WTC11 (cell line): ENCODE data around the gene KRTAP5-7. TPM values are rescaled to one million over a fixed set of nuclear protein-coding genes. Genes with fewer than 3 reads are reported as not detected.
"Not testable (repeated sequence)": the region's sequence is repeated elsewhere in the genome, so short reads cannot be mapped to it uniquely, and the experiment has no call there.

Experiments used
- ATAC-seq: fragments of 200-7000 bp; cut with Tn5 transposase; 2 replicates; pipeline ENCODE4 v1.10.0; 2021; ENCODE audit warnings: mild to moderate bottlenecking, moderate library complexity
- Bru-seq: library from RNA; stranded (reverse); fragments of 400-500 nt; gene quantifications from one replicate; lab custom pipeline; 2021; lab: Mats Ljungman, UMichigan
- CTCF ChIA-PET: fragments of 300-600 bp; sonication (Branson Sonifier 250); formaldehyde crosslinking; loops from one replicate; lab custom pipeline; 2021; ENCODE audit warnings: antibody characterized with exemption; lab: Charles Lee
- POLR2A ChIA-PET: fragments of 350-600 bp; sonication (Branson Sonifier 250); formaldehyde crosslinking; loops from one replicate; lab custom pipeline; 2021; ENCODE audit warnings: antibody characterized with exemption; lab: Charles Lee
- DNase-seq: peaks from one replicate; pipeline ENCODE4 v3.0.0; 2021; ENCODE audit warnings: low spot score
- H3K27ac Mint-ChIP-seq: 2 replicates; pipeline ENCODE4 v1.8.0; 2021; ENCODE audit warnings: mixed read lengths
- H3K27me3 Mint-ChIP-seq: 2 replicates; pipeline ENCODE4 v1.8.0; 2021; ENCODE audit warnings: low read depth, mild to moderate bottlenecking, moderate library complexity, mixed read lengths
- H3K36me3 Mint-ChIP-seq: 2 replicates; pipeline ENCODE4 v1.8.0; 2021; ENCODE audit warnings: mixed read lengths
- H3K4me1 Mint-ChIP-seq: 2 replicates; pipeline ENCODE4 v1.8.0; 2022; ENCODE audit warnings: mixed read lengths
- H3K4me3 Mint-ChIP-seq: 2 replicates; pipeline ENCODE4 v1.8.0; 2021; ENCODE audit warnings: mild to moderate bottlenecking, moderate library complexity, mixed read lengths
- H3K9me3 Mint-ChIP-seq: 2 replicates; pipeline ENCODE4 v1.8.0; 2021; ENCODE audit warnings: mixed read lengths
- ATF3 ChIP-seq: sonication (generic); formaldehyde crosslinking; conservative IDR thresholded peaks from 2 replicates; pipeline ENCODE4 v1.8.1; 2022; ENCODE audit warnings: mild to moderate bottlenecking, missing genetic modification reagents
- FOXJ3 ChIP-seq: sonication (generic); formaldehyde crosslinking; IDR thresholded peaks from 2 replicates; pipeline ENCODE4 v1.9.0; 2021; ENCODE audit warnings: missing genetic modification reagents, mild to moderate bottlenecking, borderline replicate concordance
- GTF2I ChIP-seq: fragments of 250-450 bp; sonication (Bioruptor Pico); conservative IDR thresholded peaks from 2 replicates; pipeline ENCODE4 v1.4.0; 2021; ENCODE audit warnings: mild to moderate bottlenecking
- IRF2 ChIP-seq: sonication (generic); formaldehyde crosslinking; IDR thresholded peaks from 2 replicates; pipeline ENCODE4 v1.8.0; 2022; ENCODE audit warnings: low read depth, missing genetic modification reagents, borderline replicate concordance
- JUN ChIP-seq: sonication (generic); formaldehyde crosslinking; IDR thresholded peaks from 2 replicates; pipeline ENCODE4 v1.8.0; 2023; ENCODE audit warnings: mild to moderate bottlenecking, missing genetic modification reagents
- KAT7 ChIP-seq: sonication (generic); formaldehyde crosslinking; IDR thresholded peaks from 2 replicates; pipeline ENCODE4 v1.8.1; 2023; ENCODE audit warnings: missing genetic modification reagents, mild to moderate bottlenecking, borderline replicate concordance
- MXD4 ChIP-seq: fragments of 250-450 bp; sonication (Bioruptor Pico); IDR thresholded peaks from 2 replicates; pipeline ENCODE4 v1.8.0; 2021; ENCODE audit warnings: mild to moderate bottlenecking, moderate library complexity, borderline replicate concordance
- NFATC4 ChIP-seq: fragments of 250-450 bp; sonication (Bioruptor Pico); IDR thresholded peaks from 2 replicates; pipeline ENCODE4 v1.9.0; 2021; ENCODE audit warnings: mild to moderate bottlenecking
- NR1H2 ChIP-seq: sonication (generic); formaldehyde crosslinking; IDR thresholded peaks from 2 replicates; pipeline ENCODE4 v1.9.0; 2021; ENCODE audit warnings: mild to moderate bottlenecking, moderate library complexity, missing genetic modification reagents
- TCF7 ChIP-seq: sonication (generic); formaldehyde crosslinking; IDR thresholded peaks from 2 replicates; pipeline ENCODE4 v1.8.0; 2022; ENCODE audit warnings: mild to moderate bottlenecking, low read depth, missing genetic modification reagents, moderate library complexity
- ZNF121 ChIP-seq: sonication (generic); formaldehyde crosslinking; IDR thresholded peaks from 2 replicates; pipeline ENCODE4 v1.8.0; 2023; ENCODE audit warnings: missing genetic modification reagents
- ZNF232 ChIP-seq: sonication (generic); formaldehyde crosslinking; IDR thresholded peaks from 2 replicates; pipeline ENCODE4 v1.8.0; 2022; ENCODE audit warnings: mild to moderate bottlenecking, missing genetic modification reagents
- ZNF532 ChIP-seq: fragments of 250-450 bp; sonication (Bioruptor Pico); IDR thresholded peaks from 2 replicates; pipeline ENCODE4 v1.9.0; 2021; ENCODE audit warnings: mild to moderate bottlenecking, borderline replicate concordance
- long read RNA-seq, 3 experiments: library from RNA in 1 of 3; library from capped mRNA in 1 of 3; library from polyadenylated mRNA in 1 of 3; unstranded in 2 of 3; stranded (forward) in 1 of 3; transcript quantifications; one replicate each; pipeline ENCODE4 v2.0.0, GENCODE V29; 2021
- total RNA-seq: library from RNA; stranded (reverse); gene quantifications from 3 replicates; pipeline ENCODE4 v1.2.3, GENCODE V29; 2021
- TF ChIP-seq, protein P1 (sequence below): fragments of 250-450 bp; sonication (Bioruptor Pico); IDR thresholded peaks from 2 replicates; pipeline ENCODE4 v1.9.0; 2021; ENCODE audit warnings: mild to moderate bottlenecking
- TF ChIP-seq, protein P2 (sequence below): fragments of 250-450 bp; sonication (Bioruptor Pico); IDR thresholded peaks from 2 replicates; pipeline ENCODE4 v1.9.0; 2021; ENCODE audit warnings: moderate library complexity, mild to moderate bottlenecking, inconsistent platforms, borderline replicate concordance
- TF ChIP-seq, protein P3 (sequence below): sonication (generic); formaldehyde crosslinking; IDR thresholded peaks from 2 replicates; pipeline ENCODE4 v1.8.1; 2023; ENCODE audit warnings: mild to moderate bottlenecking, missing genetic modification reagents

The KRTAP5-7 gene, protein sequence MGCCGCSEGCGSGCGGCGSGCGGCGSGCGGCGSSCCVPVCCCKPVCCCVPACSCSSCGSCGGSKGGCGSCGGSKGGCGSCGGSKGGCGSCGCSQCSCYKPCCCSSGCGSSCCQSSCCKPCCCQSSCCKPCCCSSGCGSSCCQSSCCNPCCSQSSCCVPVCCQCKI
- 0.11 TPM in 1 of 3 replicates, not detected in the others for total RNA-seq
- not detected for Bru-seq, nascent RNA
- long read RNA-seq, experiment 1: 0 reads
- long read RNA-seq, experiment 2: 0 reads
- long read RNA-seq, experiment 3: 0 reads

GRCh38 chr11:71526796-71527575 is at the start of gene KRTAP5-7:
TSS of gene KRTAP5-7 (plus strand) at chr11:71527267. CDS start at chr11:71527301, 34 bp downstream.
- H3K36me3 Mint-ChIP-seq, H3K4me1 Mint-ChIP-seq, H3K27ac Mint-ChIP-seq, DNase-seq, H3K4me3 Mint-ChIP-seq, ATAC-seq: not testable (repeated sequence)
- ChIA-PET POLR2A (interaction anchor here (0.6 to 0.7 kb wide), 2 partner anchors 9 to 1611 kb away, joined by 4 to 5 read pairs; no protein-coding TSS in a partner anchor), CTCF (interaction anchor here (1.0 to 1.9 kb wide), 3 partner anchors 36 to 74 kb away, joined by 3 to 6 read pairs (median 5); partner anchors contain the start of gene NADSYN1)
- Mint-ChIP-seq H3K9me3 (peaks cover 13% of the 10 kb centered on the region), H3K27me3 (peaks cover 20% of the 10 kb centered on the region)

DNA sequence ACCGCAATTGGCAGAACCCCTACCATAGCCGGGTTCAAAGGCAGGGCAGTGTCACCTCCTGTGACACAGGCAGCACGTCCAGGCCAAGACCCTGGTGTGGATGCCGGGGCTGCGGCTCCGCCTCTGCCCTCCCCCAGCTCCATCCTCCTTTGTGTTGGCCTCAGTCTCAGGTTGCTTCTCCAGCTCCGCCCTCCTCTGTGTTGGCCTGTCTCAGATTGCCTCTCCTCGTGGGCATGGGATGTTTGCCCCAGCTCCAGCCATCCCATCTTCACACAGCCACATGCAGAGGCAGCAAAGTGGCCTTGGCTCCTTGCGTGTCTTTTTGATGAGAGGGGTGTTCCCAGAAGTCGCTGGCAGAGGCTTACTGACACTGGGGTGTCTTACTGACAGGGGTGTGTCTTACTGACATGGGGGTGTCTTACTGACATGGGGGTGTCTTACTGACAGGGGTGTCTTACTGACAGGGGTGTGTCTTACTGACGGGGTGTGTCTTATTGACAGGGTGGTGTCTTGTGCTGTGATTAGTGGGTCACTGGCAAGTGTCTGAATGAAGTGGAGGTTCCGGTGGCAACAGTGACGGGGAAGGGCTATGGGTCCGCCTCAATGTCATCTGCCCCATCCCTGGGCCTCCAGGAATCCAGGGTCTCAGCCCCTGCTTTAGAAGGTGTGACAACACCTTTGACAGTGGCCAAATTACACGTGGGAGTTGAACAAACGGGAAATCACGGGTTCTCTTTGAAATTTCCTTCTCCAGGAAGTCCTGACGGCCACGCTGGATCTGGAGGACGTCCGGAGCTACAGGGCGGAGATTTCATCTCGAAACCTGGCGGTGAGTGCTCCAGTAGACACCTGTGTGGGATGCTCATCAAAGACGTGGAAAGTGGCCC is 49.2 kb upstream of the KRTAP5-7 start:
- Mint-ChIP-seq H3K27me3 (no peaks in the 10 kb centered on the region), H3K4me1 (peaks cover 10% of the 10 kb centered on the region), H3K4me3 (no peak overlapping the region), H3K27ac (no peak overlapping the region), H3K9me3 (no peaks in the 10 kb centered on the region), H3K36me3 (peaks cover 41% of the 10 kb centered on the region)
- ChIA-PET CTCF (interaction anchor here (1.0 to 1.7 kb wide), 2 partner anchors 30 to 86 kb away, joined by 3 to 7 read pairs; partner anchors contain the start of gene DHCR7), POLR2A (no interaction called here)
- TF ChIP-seq KAT7 (CRISPR knock-in tag): no peak
- TF ChIP-seq, protein P1, sequence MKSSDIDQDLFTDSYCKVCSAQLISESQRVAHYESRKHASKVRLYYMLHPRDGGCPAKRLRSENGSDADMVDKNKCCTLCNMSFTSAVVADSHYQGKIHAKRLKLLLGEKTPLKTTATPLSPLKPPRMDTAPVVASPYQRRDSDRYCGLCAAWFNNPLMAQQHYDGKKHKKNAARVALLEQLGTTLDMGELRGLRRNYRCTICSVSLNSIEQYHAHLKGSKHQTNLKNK: no peak
- no peak for TF ChIP-seq GTF2I (CRISPR knock-in tag)
- peak; percentile 82; the same call in 1 of the 2 replicates for TF ChIP-seq ZNF121
- no peak for TF ChIP-seq TCF7 (CRISPR knock-in tag)
- DNase-seq: peak; percentile 52
- peak; percentile 98 for ATAC-seq

- ATAC-seq (no peak), DNase-seq (no peak)
- H3K4me1 Mint-ChIP-seq: peaks cover 10% of the 10 kb centered on the region
- TF ChIP-seq IRF2 (CRISPR knock-in tag): no peak
- no peak for TF ChIP-seq ZNF232 (CRISPR knock-in tag)
- no peak for TF ChIP-seq NFATC4
- TF ChIP-seq JUN (CRISPR knock-in tag): no peak
- H3K27ac Mint-ChIP-seq: no peak overlapping the region
- CTCF ChIA-PET: interaction anchor here (1.7 kb wide), 1 partner anchor 85 kb away, joined by 7 read pairs; no protein-coding TSS in a partner anchor
- peaks cover 44% of the 10 kb centered on the region for H3K36me3 Mint-ChIP-seq
- POLR2A ChIA-PET: interaction anchor here (0.6 kb wide), 1 partner anchor 26 kb away, joined by 3 read pairs; no protein-coding TSS in a partner anchor
- no peak overlapping the region for H3K4me3 Mint-ChIP-seq
- H3K27me3 Mint-ChIP-seq: no peaks in the 10 kb centered on the region
- H3K9me3 Mint-ChIP-seq: peaks cover 1% of the 10 kb centered on the region; the same call in 1 of the 2 replicates
These were observed 48.6 kb upstream of the KRTAP5-7 start for GRCh38 chr11:71478528-71478840.

- Mint-ChIP-seq H3K36me3 (peaks cover 62% of the 10 kb centered on the region), H3K4me1 (peaks cover 10% of the 10 kb centered on the region), H3K27ac (no peak overlapping the region), H3K27me3 (no peaks in the 10 kb centered on the region), H3K4me3 (no peak overlapping the region), H3K9me3 (peaks cover 4% of the 10 kb centered on the region; the same call in 1 of the 2 replicates)
- no peak for ATAC-seq
- POLR2A ChIA-PET: no interaction called here
- CTCF ChIA-PET: no interaction called here
- no peak for DNase-seq
- TF ChIP-seq FOXJ3 (no peak), GTF2I (CRISPR knock-in tag) (no peak), NR1H2 (CRISPR knock-in tag) (no peak), ATF3 (no peak), ZNF532 (CRISPR knock-in tag) (no peak), MXD4 (CRISPR knock-in tag) (no peak)
- TF ChIP-seq, protein P2, sequence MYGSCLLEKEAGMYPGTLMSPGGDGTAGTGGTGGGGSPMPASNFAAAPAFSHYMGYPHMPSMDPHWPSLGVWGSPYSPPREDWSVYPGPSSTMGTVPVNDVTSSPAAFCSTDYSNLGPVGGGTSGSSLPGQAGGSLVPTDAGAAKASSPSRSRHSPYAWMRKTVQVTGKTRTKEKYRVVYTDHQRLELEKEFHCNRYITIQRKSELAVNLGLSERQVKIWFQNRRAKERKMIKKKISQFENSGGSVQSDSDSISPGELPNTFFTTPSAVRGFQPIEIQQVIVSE (CRISPR knock-in tag): no peak
- TF ChIP-seq, protein P3, sequence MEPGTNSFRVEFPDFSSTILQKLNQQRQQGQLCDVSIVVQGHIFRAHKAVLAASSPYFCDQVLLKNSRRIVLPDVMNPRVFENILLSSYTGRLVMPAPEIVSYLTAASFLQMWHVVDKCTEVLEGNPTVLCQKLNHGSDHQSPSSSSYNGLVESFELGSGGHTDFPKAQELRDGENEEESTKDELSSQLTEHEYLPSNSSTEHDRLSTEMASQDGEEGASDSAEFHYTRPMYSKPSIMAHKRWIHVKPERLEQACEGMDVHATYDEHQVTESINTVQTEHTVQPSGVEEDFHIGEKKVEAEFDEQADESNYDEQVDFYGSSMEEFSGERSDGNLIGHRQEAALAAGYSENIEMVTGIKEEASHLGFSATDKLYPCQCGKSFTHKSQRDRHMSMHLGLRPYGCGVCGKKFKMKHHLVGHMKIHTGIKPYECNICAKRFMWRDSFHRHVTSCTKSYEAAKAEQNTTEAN (CRISPR knock-in tag): no peak
These were observed 45.7 kb upstream of the KRTAP5-7 start for GRCh38 chr11:71481101-71481960.
